Measurements from ENCODE around the gene HEMK1.

GRCh38 chr3:50588759-50589433, 19.6 kb downstream of the HEMK1 start:
- TF ChIP-seq, protein P1, sequence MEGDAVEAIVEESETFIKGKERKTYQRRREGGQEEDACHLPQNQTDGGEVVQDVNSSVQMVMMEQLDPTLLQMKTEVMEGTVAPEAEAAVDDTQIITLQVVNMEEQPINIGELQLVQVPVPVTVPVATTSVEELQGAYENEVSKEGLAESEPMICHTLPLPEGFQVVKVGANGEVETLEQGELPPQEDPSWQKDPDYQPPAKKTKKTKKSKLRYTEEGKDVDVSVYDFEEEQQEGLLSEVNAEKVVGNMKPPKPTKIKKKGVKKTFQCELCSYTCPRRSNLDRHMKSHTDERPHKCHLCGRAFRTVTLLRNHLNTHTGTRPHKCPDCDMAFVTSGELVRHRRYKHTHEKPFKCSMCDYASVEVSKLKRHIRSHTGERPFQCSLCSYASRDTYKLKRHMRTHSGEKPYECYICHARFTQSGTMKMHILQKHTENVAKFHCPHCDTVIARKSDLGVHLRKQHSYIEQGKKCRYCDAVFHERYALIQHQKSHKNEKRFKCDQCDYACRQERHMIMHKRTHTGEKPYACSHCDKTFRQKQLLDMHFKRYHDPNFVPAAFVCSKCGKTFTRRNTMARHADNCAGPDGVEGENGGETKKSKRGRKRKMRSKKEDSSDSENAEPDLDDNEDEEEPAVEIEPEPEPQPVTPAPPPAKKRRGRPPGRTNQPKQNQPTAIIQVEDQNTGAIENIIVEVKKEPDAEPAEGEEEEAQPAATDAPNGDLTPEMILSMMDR (conservative IDR thresholded peaks at IDR 0.05; ENCODE audit: low read depth, low read length), result no peak
- TF ChIP-seq POLR2A (IDR thresholded peaks at IDR 0.05; ENCODE audit: low read depth, low read length), result no peak
- no peak for TF ChIP-seq NFE2L2 (IDR thresholded peaks at IDR 0.05; ENCODE audit: low read depth, low read length)
- no peak for TF ChIP-seq RAD21 (IDR thresholded peaks at IDR 0.05; ENCODE audit: low read length)
- TF ChIP-seq MXI1 (IDR thresholded peaks at IDR 0.05; ENCODE audit: borderline replicate concordance, low read depth, low read length), result no peak
- no peak for TF ChIP-seq MAZ (IDR thresholded peaks at IDR 0.05; ENCODE audit: borderline replicate concordance, low read depth, low read length)
- TF ChIP-seq FOS (IDR thresholded peaks at IDR 0.05; ENCODE audit: low read depth, low read length), result no peak
- TF ChIP-seq, protein P2, sequence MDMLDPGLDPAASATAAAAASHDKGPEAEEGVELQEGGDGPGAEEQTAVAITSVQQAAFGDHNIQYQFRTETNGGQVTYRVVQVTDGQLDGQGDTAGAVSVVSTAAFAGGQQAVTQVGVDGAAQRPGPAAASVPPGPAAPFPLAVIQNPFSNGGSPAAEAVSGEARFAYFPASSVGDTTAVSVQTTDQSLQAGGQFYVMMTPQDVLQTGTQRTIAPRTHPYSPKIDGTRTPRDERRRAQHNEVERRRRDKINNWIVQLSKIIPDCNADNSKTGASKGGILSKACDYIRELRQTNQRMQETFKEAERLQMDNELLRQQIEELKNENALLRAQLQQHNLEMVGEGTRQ (IDR thresholded peaks at IDR 0.05; ENCODE audit: low read depth, low read length), result no peak
- no peak for TF ChIP-seq RFX5 (IDR thresholded peaks at IDR 0.05; ENCODE audit: low read depth, low read length)
- no peak for TF ChIP-seq MAFK (IDR thresholded peaks at IDR 0.05; ENCODE audit: low read depth, low read length)
- TF ChIP-seq BHLHE40 (IDR thresholded peaks at IDR 0.05; ENCODE audit: low read depth, low read length), result no peak
- TF ChIP-seq SMC3 (IDR thresholded peaks at IDR 0.05; ENCODE audit: low read depth, low read length), result no peak
- no peak for TF ChIP-seq ELK1 (IDR thresholded peaks at IDR 0.05; ENCODE audit: borderline replicate concordance, low read depth, low read length)
- no peak for TF ChIP-seq CEBPB (IDR thresholded peaks at IDR 0.05; ENCODE audit: low read depth, low read length)
